Measurements from ENCODE around the gene SLC30A2. TPM values are rescaled to one million over a fixed set of nuclear protein-coding genes. Genes with fewer than 3 reads are reported as not detected.

Gene SLC30A2
- total and polyA plus RNA-seq, 10 of the 15 experiments (the other 5 are each of a cell fraction or from before 2014, with no cell fraction given): 0.13 TPM; not detected in 9

GRCh38 chr1:26055041-26055440 is 9.1 kb upstream of the SLC30A2 start:
- in situ Hi-C loops (cut with MboI): no loop called here
- H3K36me3 ChIP-seq (ENCODE audit: control insufficient read depth in 2 of 2, insufficient read depth in 2 of 2, low read length in 1 of 2): no peaks in the 10 kb centered on the region
- H2AFZ ChIP-seq (ENCODE audit: control insufficient read depth, low read depth, low read length): no peak overlapping the region
- intact Hi-C loops (cut with micrococcal nuclease; ENCODE audit: unreplicated experiment): no loop called here
- no peaks in the 10 kb centered on the region for H3K4me1 ChIP-seq (ENCODE audit: control insufficient read depth, insufficient read depth, low read length)
- ChIA-PET CTCF (interaction anchor here (0.6 kb wide), 1 partner anchor 65 kb away, joined by 4 read pairs; no protein-coding TSS in a partner anchor), RAD21 (ENCODE audit: unreplicated experiment) (interaction anchor here (1.3 kb wide), 1 partner anchor 90 kb away, joined by 3 read pairs; no protein-coding TSS in a partner anchor), POLR2A (interaction anchor here (0.7 kb wide), 1 partner anchor 882 kb away, joined by 4 read pairs; no protein-coding TSS in a partner anchor), SMC1A (ENCODE audit: uncharacterized antibody, unreplicated experiment) (interaction anchor here (1.6 kb wide), 1 partner anchor 152 kb away, joined by 4 read pairs; no protein-coding TSS in a partner anchor)
- FAIRE-seq (no peak), DNase-seq (ENCODE audit: low read depth, low spot score) (no peak), ATAC-seq (no peak)
- H3K4me2 ChIP-seq (ENCODE audit: control insufficient read depth, insufficient read depth): no peak overlapping the region
- 44% methylated on average over 2 of the region's 2 CpGs for WGBS (ENCODE audit: insufficient coverage, insufficient replicate concordance, low lambda C conversion rate, missing lambda C conversion rate)
- no peaks in the 10 kb centered on the region for H4K20me1 ChIP-seq (ENCODE audit: control insufficient read depth, insufficient read depth)
- H3K9me3 ChIP-seq (replicated peaks; ENCODE audit: control insufficient read depth, insufficient read depth, low read length): no peaks in the 10 kb centered on the region
- TF ChIP-seq, protein P1, sequence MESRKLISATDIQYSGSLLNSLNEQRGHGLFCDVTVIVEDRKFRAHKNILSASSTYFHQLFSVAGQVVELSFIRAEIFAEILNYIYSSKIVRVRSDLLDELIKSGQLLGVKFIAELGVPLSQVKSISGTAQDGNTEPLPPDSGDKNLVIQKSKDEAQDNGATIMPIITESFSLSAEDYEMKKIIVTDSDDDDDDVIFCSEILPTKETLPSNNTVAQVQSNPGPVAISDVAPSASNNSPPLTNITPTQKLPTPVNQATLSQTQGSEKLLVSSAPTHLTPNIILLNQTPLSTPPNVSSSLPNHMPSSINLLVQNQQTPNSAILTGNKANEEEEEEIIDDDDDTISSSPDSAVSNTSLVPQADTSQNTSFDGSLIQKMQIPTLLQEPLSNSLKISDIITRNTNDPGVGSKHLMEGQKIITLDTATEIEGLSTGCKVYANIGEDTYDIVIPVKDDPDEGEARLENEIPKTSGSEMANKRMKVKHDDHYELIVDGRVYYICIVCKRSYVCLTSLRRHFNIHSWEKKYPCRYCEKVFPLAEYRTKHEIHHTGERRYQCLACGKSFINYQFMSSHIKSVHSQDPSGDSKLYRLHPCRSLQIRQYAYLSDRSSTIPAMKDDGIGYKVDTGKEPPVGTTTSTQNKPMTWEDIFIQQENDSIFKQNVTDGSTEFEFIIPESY (IDR thresholded peaks at IDR 0.05): no peak
- TF ChIP-seq E4F1 (IDR thresholded peaks at IDR 0.05; ENCODE audit: borderline replicate concordance, partially characterized antibody) (no peak), PAX5 (IDR thresholded peaks at IDR 0.05; ENCODE audit: borderline replicate concordance, low read depth, low read length) (no peak), TCF7 (IDR thresholded peaks at IDR 0.05; ENCODE audit: borderline replicate concordance) (no peak), REST (IDR thresholded peaks at IDR 0.05; ENCODE audit: low read depth, low read length) (no peak), LARP7 (IDR thresholded peaks at IDR 0.05) (no peak), IRF4 (IDR thresholded peaks at IDR 0.05; ENCODE audit: low read depth, low read length) (no peak), YBX1 (IDR thresholded peaks at IDR 0.05) (no peak), KLF5 (IDR thresholded peaks at IDR 0.05; ENCODE audit: partially characterized antibody) (no peak), RUNX3 (IDR thresholded peaks at IDR 0.05; ENCODE audit: low read length) (no peak), SP1 (IDR thresholded peaks at IDR 0.05; ENCODE audit: low read depth, low read length) (no peak), EGR1 (IDR thresholded peaks at IDR 0.05; ENCODE audit: borderline replicate concordance in 1 of 2, low read depth in 2 of 2, low read length in 2 of 2) (no peak), RB1 (IDR thresholded peaks at IDR 0.05; ENCODE audit: borderline replicate concordance) (no peak), MEF2B (IDR thresholded peaks at IDR 0.05; ENCODE audit: partially characterized antibody, poor library complexity, severe bottlenecking) (no peak)
- TF ChIP-seq, protein P2, sequence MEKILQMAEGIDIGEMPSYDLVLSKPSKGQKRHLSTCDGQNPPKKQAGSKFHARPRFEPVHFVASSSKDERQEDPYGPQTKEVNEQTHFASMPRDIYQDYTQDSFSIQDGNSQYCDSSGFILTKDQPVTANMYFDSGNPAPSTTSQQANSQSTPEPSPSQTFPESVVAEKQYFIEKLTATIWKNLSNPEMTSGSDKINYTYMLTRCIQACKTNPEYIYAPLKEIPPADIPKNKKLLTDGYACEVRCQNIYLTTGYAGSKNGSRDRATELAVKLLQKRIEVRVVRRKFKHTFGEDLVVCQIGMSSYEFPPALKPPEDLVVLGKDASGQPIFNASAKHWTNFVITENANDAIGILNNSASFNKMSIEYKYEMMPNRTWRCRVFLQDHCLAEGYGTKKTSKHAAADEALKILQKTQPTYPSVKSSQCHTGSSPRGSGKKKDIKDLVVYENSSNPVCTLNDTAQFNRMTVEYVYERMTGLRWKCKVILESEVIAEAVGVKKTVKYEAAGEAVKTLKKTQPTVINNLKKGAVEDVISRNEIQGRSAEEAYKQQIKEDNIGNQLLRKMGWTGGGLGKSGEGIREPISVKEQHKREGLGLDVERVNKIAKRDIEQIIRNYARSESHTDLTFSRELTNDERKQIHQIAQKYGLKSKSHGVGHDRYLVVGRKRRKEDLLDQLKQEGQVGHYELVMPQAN (conservative IDR thresholded peaks at IDR 0.05): no peak
- no peaks in the 10 kb centered on the region for H3K79me2 ChIP-seq (ENCODE audit: control insufficient read depth, insufficient read depth, low read length)
- H3K27me3 ChIP-seq (replicated peaks in 1 of 2; ENCODE audit: control insufficient read depth in 2 of 2, insufficient read depth in 2 of 2, low read length in 1 of 2): peaks cover 2 to 6% of the 10 kb centered on the region in 2 experiments; a peak in 3 of 4 replicates
- H3K9ac ChIP-seq (ENCODE audit: control insufficient read depth, insufficient read depth, low read length): no peak overlapping the region
- BruUV-seq (replicated peaks): no TSS peak
- H3K4me3 ChIP-seq: no peak overlapping the region
- H3K27ac ChIP-seq (ENCODE audit: control insufficient read depth, insufficient read depth): no peak overlapping the region
